Measurements from ENCODE around the gene GRM4. TPM values are rescaled to one million over a fixed set of nuclear protein-coding genes. Genes with fewer than 3 reads are reported as not detected.
"Not testable (repeated sequence)": the region's sequence is repeated elsewhere in the genome, so short reads cannot be mapped to it uniquely, and the experiment has no call there.

The GRM4 gene
- total and polyA plus RNA-seq, 4 donors: 2.8 to 22.1 (median 15.2) TPM

DNA sequence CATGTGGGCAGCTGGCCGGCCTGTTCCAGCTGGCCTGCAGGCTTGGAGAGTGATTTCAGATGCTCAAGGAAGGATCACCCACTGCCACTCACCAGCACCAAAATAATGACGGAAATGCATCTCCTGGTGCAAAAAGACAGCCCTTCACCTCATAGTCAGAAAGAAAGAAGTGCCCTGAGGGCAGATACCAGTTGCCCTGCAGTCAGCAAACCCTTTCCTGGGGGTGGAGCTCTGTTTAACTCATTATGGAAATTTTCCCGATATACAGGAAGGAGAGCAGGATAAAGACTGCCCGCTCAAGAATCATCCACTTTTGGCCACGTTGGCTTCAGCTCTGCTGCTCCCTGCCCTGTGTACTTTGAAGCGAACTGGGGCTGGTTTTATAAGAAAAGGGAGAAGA is 127.9 kb downstream of the GRM4 start:
- DNase-seq (ENCODE audit: low read depth in 4 of 6, low spot score in 6 of 6): no peak
- Histone ChIP-seq H3K36me3 (ENCODE audit: control insufficient read depth, insufficient read depth, low read length) (peaks cover 14% of the 10 kb centered on the region), H3K4me3 (ENCODE audit: low read depth, low read length) (no peak overlapping the region), H3K4me1 (ENCODE audit: control insufficient read depth, insufficient read depth, low read length) (peaks cover 32% of the 10 kb centered on the region), H3K27me3 (ENCODE audit: control insufficient read depth, insufficient read depth, low read length) (no peaks in the 10 kb centered on the region), H3K9me3 (ENCODE audit: control insufficient read depth, insufficient read depth, low read length) (no peaks in the 10 kb centered on the region), H3K27ac (ENCODE audit: low read depth, low read length) (no peak overlapping the region)
- WGBS (ENCODE audit: insufficient coverage): 83% methylated on average over 6 of the region's 6 CpGs

DNA sequence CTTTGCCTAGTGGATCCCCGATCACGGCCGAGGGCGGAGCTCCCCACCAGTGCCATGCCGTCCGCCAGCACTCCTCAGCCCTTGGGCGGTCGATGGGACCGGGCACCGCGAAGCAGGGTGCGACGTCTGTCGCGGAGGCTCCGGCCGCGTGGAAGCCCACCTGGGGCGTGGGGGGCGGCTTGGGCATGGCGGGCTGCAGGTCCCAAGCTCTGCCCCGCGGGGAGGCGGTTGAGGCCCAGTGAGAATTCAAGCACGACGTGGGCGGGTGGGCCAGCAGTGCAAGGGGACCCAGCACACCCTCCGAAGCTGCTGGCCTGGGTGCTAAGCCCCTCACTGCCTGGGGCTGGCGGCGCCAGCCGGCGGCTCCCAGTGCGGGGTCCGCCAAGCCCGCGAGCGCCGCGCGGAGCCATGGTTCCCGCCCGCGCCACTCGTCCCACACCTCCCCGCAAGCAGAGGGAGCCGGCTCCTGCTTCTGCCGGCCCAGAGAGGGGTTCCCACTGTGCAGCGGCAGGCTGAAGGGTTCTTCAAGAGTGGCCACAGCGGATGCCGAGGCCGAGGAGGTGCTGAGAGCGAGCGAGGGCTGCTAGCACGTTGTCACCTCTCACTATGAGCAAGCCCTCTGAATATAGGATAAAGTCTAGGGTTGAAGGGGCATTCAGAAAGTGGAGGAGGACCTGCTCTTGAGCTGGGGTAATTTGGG is 128.6 kb downstream of the GRM4 start:
- 97% methylated on average over 54 of the region's 54 CpGs for WGBS (ENCODE audit: insufficient coverage)
- H3K4me1 ChIP-seq (ENCODE audit: control insufficient read depth, insufficient read depth, low read length): peaks cover 32% of the 10 kb centered on the region
- no peak overlapping the region for H3K4me3 ChIP-seq (ENCODE audit: low read depth, low read length)
- DNase-seq (ENCODE audit: low read depth in 4 of 6, low spot score in 6 of 6): no peak
- peaks cover 7% of the 10 kb centered on the region for H3K36me3 ChIP-seq (ENCODE audit: control insufficient read depth, insufficient read depth, low read length)
- H3K27ac ChIP-seq (ENCODE audit: low read depth, low read length): no peak overlapping the region
- no peaks in the 10 kb centered on the region for H3K27me3 ChIP-seq (ENCODE audit: control insufficient read depth, insufficient read depth, low read length)
- no peaks in the 10 kb centered on the region for H3K9me3 ChIP-seq (ENCODE audit: control insufficient read depth, insufficient read depth, low read length)

- not testable (repeated sequence) for H3K36me3 ChIP-seq (ENCODE audit: control insufficient read depth, insufficient read depth, low read length); H3K27ac ChIP-seq (ENCODE audit: low read depth, low read length); H3K9me3 ChIP-seq (ENCODE audit: control insufficient read depth, insufficient read depth, low read length); H3K4me3 ChIP-seq (ENCODE audit: low read depth, low read length); DNase-seq (ENCODE audit: low read depth in 4 of 6, low spot score in 6 of 6); H3K27me3 ChIP-seq (ENCODE audit: control insufficient read depth, insufficient read depth, low read length)
- H3K4me1 ChIP-seq (ENCODE audit: control insufficient read depth, insufficient read depth, low read length): peaks cover 32% of the 10 kb centered on the region
- WGBS (ENCODE audit: insufficient coverage): 60% methylated on average over 1 of the region's 3 CpGs
Observed at GRCh38 chr6:34016573-34016972, 129.3 kb downstream of the GRM4 start.

DNA sequence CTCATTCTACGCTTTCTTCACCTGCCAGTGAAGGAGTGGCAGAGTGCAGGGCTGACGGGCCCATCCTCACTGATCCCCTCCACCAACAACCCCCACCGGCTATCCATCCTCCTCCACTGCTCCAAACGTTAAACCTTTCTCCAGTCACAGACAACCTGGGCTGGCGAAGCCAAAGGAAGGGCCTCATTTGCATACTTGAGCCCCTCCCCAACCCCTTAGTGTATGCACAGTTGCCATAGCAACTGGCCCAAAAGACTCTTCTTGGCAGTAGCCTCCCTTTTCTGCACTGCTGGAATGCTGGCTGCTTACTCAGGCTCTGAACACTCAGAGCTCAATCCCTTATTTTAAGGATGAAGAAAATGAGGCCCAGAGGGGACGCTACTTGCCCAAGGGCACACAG is 130.3 kb downstream of the GRM4 start:
- WGBS (ENCODE audit: insufficient coverage): 26% methylated on average over 5 of the region's 6 CpGs
- H3K4me3 ChIP-seq (ENCODE audit: low read depth, low read length): no peak overlapping the region
- no peak overlapping the region for H3K27ac ChIP-seq (ENCODE audit: low read depth, low read length)
- H3K27me3 ChIP-seq (ENCODE audit: control insufficient read depth, insufficient read depth, low read length): no peaks in the 10 kb centered on the region
- DNase-seq (ENCODE audit: low read depth in 4 of 6, low spot score in 6 of 6): peak; percentile 49 to 97 (median 73)
- peaks cover 4% of the 10 kb centered on the region for H3K36me3 ChIP-seq (ENCODE audit: control insufficient read depth, insufficient read depth, low read length)
- no peaks in the 10 kb centered on the region for H3K9me3 ChIP-seq (ENCODE audit: control insufficient read depth, insufficient read depth, low read length)
- peaks cover 32% of the 10 kb centered on the region for H3K4me1 ChIP-seq (ENCODE audit: control insufficient read depth, insufficient read depth, low read length)

- peaks cover 12% of the 10 kb centered on the region for H3K4me1 ChIP-seq (ENCODE audit: control insufficient read depth, insufficient read depth, low read length)
- H3K9me3 ChIP-seq (ENCODE audit: control insufficient read depth, insufficient read depth, low read length): peaks cover 2% of the 10 kb centered on the region
- H3K27me3 ChIP-seq (ENCODE audit: control insufficient read depth, insufficient read depth, low read length): no peaks in the 10 kb centered on the region
- WGBS (ENCODE audit: insufficient coverage): 36% methylated on average over 5 of the region's 5 CpGs
- no peak overlapping the region for H3K4me3 ChIP-seq (ENCODE audit: low read depth, low read length)
- H3K27ac ChIP-seq (ENCODE audit: low read depth, low read length): no peak overlapping the region
- DNase-seq (ENCODE audit: low read depth in 4 of 6, low spot score in 6 of 6): no peak
- H3K36me3 ChIP-seq (ENCODE audit: control insufficient read depth, insufficient read depth, low read length): no peaks in the 10 kb centered on the region
Observed at GRCh38 chr6:34011264-34011663, 134.6 kb downstream of the GRM4 start.

DNA sequence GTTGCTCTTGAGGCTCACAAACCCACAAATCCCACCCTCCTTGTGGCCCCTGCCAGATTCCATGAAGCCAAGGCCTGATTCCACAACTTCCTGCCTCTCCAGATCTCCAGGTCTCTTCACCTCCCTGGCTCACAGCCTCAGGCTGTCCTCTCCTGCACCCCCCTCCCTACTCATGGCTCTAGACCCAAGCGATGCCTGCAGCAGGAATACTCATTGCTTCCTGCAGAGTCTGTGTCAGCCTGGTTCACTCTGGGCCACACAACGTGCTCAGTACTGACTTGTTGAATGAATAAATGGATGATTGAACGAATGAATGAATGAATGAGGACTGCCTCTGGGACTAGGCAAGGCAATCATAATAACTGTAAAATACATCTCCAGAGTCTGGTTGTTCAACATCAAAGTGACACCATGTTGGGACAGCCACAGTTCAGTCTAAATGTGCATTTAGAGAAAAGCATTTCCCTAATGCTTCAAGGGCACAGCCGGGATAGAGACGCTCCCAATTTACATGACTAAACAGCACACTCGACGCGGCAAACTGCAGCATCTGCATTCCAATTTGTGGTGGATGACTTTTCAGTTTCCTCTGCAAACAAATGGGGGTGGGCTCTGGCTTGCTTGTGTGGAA is 139.9 kb downstream of the GRM4 start:
- Histone ChIP-seq H3K27me3 (ENCODE audit: control insufficient read depth, insufficient read depth, low read length) (no peaks in the 10 kb centered on the region), H3K4me3 (ENCODE audit: low read depth, low read length) (no peak overlapping the region), H3K36me3 (ENCODE audit: control insufficient read depth, insufficient read depth, low read length) (no peaks in the 10 kb centered on the region), H3K9me3 (ENCODE audit: control insufficient read depth, insufficient read depth, low read length) (peaks cover 2% of the 10 kb centered on the region), H3K27ac (ENCODE audit: low read depth, low read length) (no peak overlapping the region), H3K4me1 (ENCODE audit: control insufficient read depth, insufficient read depth, low read length) (peaks cover 12% of the 10 kb centered on the region)
- DNase-seq (ENCODE audit: low read depth in 4 of 6, low spot score in 6 of 6): peak in 1 of 6 donors; percentile 80
- WGBS (ENCODE audit: insufficient coverage): no CpG with 5 or more reads among the region's 8 CpGs

GRCh38 chr6:34004706-34005105 is 141.2 kb downstream of the GRM4 start:
- Histone ChIP-seq H3K27me3 (ENCODE audit: control insufficient read depth, insufficient read depth, low read length) (no peaks in the 10 kb centered on the region), H3K4me3 (ENCODE audit: low read depth, low read length) (no peak overlapping the region), H3K9me3 (ENCODE audit: control insufficient read depth, insufficient read depth, low read length) (peaks cover 2% of the 10 kb centered on the region), H3K36me3 (ENCODE audit: control insufficient read depth, insufficient read depth, low read length) (no peaks in the 10 kb centered on the region), H3K4me1 (ENCODE audit: control insufficient read depth, insufficient read depth, low read length) (peaks cover 12% of the 10 kb centered on the region), H3K27ac (ENCODE audit: low read depth, low read length) (no peak overlapping the region)
- DNase-seq (ENCODE audit: low read depth in 4 of 6, low spot score in 6 of 6): no peak
- 100% methylated on average over 1 of the region's 1 CpG for WGBS (ENCODE audit: insufficient coverage)

GRCh38 chr6:34003962-34004361 is 141.9 kb downstream of the GRM4 start:
- H3K9me3 ChIP-seq (ENCODE audit: control insufficient read depth, insufficient read depth, low read length): peaks cover 2% of the 10 kb centered on the region
- H3K27me3 ChIP-seq (ENCODE audit: control insufficient read depth, insufficient read depth, low read length): no peaks in the 10 kb centered on the region
- H3K4me3 ChIP-seq (ENCODE audit: low read depth, low read length): no peak overlapping the region
- H3K27ac ChIP-seq (ENCODE audit: low read depth, low read length): no peak overlapping the region
- H3K36me3 ChIP-seq (ENCODE audit: control insufficient read depth, insufficient read depth, low read length): no peaks in the 10 kb centered on the region
- peaks cover 12% of the 10 kb centered on the region for H3K4me1 ChIP-seq (ENCODE audit: control insufficient read depth, insufficient read depth, low read length)
- DNase-seq (ENCODE audit: low read depth in 4 of 6, low spot score in 6 of 6): no peak

DNA sequence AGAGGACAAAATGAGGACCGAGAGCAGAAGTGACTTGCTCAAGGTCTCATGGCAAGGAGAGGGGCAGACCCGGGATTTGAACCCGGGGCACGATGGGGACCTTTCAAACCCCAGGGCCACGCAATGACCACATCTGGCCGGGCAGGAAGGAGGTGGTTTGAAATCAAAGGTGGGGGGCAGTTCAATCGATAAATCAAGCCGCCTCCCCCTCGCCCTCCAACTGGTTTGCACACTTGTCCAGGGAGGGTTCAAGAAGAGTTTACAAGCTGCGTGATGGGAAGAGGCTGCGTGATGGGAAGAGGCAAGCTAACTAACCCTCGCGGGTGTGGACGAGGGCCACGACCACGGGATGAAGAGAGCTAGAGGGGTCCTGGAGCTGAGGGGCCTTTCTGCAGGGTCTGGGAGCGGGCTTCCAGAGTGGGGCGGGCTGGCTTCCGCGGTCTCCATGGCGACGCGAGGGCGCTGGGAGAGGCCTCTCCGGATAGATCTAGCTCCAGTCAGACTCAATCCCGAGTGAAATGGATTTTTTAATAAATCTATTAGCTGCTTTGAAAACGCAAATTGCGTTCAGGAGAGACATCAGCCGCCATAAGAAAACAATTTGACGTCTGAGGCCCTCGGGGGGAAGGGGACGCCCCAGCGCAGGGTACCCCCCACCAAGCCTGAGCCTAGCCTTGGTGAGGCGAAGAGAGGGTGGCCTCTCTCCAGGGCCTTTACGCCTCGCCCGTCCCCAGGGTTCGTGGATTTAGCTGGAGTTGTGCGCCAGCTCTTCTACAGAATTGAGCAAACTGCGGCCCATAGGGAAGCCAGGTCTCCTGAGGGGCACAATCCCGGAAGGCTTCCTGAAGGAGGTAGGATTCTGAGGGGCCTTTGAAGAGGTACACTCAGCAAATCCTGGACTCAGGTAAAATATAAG is 143.9 kb downstream of the GRM4 start:
- no peaks in the 10 kb centered on the region for H3K9me3 ChIP-seq (ENCODE audit: control insufficient read depth, insufficient read depth, low read length)
- H3K36me3 ChIP-seq (ENCODE audit: control insufficient read depth, insufficient read depth, low read length): no peaks in the 10 kb centered on the region
- no peak overlapping the region for H3K27ac ChIP-seq (ENCODE audit: low read depth, low read length)
- 39% methylated on average over 34 of the region's 41 CpGs for WGBS (ENCODE audit: insufficient coverage)
- H3K4me3 ChIP-seq (ENCODE audit: low read depth, low read length): no peak overlapping the region
- DNase-seq (ENCODE audit: low read depth in 4 of 6, low spot score in 6 of 6): peak in 1 of 6 donors; percentile 73
- H3K27me3 ChIP-seq (ENCODE audit: control insufficient read depth, insufficient read depth, low read length): no peaks in the 10 kb centered on the region
- peaks cover 12% of the 10 kb centered on the region for H3K4me1 ChIP-seq (ENCODE audit: control insufficient read depth, insufficient read depth, low read length)
